Activated naive CD4-positive, alpha-beta T cell treated with anti-CD3 and anti-CD28 coated beads, Interleukin-2, amount 50 U/mL, for 16 hours (primary cell): ENCODE results near the gene CAPN8.

Experiments
- DNase-seq: peaks from one replicate; pipeline ENCODE4 v3.0.0-alpha.2; 2020

The CAPN8 gene

GRCh38 chr1:223653431-223653830 is 12.1 kb downstream of the CAPN8 start:
- DNase-seq = no peak

- no peak for DNase-seq
Observed at GRCh38 chr1:223653015-223653414, 12.5 kb downstream of the CAPN8 start.

GRCh38 chr1:223652436-223652941 is 13.0 kb downstream of the CAPN8 start:
- DNase-seq = no peak

- DNase-seq = no peak
Observed at GRCh38 chr1:223651291-223651991, 14.1 kb downstream of the CAPN8 start.

- no peak for DNase-seq
Observed at GRCh38 chr1:223650465-223650864, 15.0 kb downstream of the CAPN8 start.

- no peak for DNase-seq
Observed at GRCh38 chr1:223649222-223649621, 16.3 kb downstream of the CAPN8 start.

GRCh38 chr1:223647249-223647648 is 18.3 kb downstream of the CAPN8 start:
- no peak for DNase-seq

- no peak for DNase-seq
Observed at GRCh38 chr1:223645903-223646302, 19.6 kb downstream of the CAPN8 start.

- no peak for DNase-seq
Observed at GRCh38 chr1:223642237-223642636, 23.3 kb downstream of the CAPN8 start.

GRCh38 chr1:223641523-223642039 is 23.9 kb downstream of the CAPN8 start:
- no peak for DNase-seq

GRCh38 chr1:223639331-223639749 is 26.2 kb downstream of the CAPN8 start:
- DNase-seq = no peak

- DNase-seq = no peak
Observed at GRCh38 chr1:223635236-223635635, 30.3 kb downstream of the CAPN8 start.

- no peak for DNase-seq
Observed at GRCh38 chr1:223634423-223634822, 31.1 kb downstream of the CAPN8 start.

GRCh38 chr1:223631956-223632355 is 33.5 kb downstream of the CAPN8 start:
- DNase-seq = no peak

GRCh38 chr1:223631473-223631872 is 34.0 kb downstream of the CAPN8 start:
- no peak for DNase-seq

GRCh38 chr1:223629126-223629457 is 36.4 kb downstream of the CAPN8 start:
- no peak for DNase-seq

GRCh38 chr1:223628233-223629125 is 37.0 kb downstream of the CAPN8 start:
- DNase-seq = peak; percentile 47

GRCh38 chr1:223622132-223622842 is 43.2 kb downstream of the CAPN8 start:
- no peak for DNase-seq

- no peak for DNase-seq
Observed at GRCh38 chr1:223621312-223621734, 44.2 kb downstream of the CAPN8 start.

GRCh38 chr1:223620297-223620897 is 45.1 kb downstream of the CAPN8 start:
- no peak for DNase-seq

GRCh38 chr1:223618680-223619079 is 46.8 kb downstream of the CAPN8 start:
- DNase-seq = no peak

GRCh38 chr1:223617323-223618070 is 48.0 kb downstream of the CAPN8 start:
- DNase-seq = no peak
